GM18870 (cell line): ENCODE results near the gene KISS1R.
"Not testable (repeated sequence)": the region's sequence is repeated elsewhere in the genome, so short reads cannot be mapped to it uniquely, and the experiment has no call there.

Source experiments
- ATAC-seq: cut with Tn5 transposase; IDR thresholded peaks from one replicate; pipeline ENCODE4 v1.9.1; 2021; ENCODE audit warnings: moderate library complexity; ENCODE audit not compliant: unreplicated experiment

KISS1R gene

DNA sequence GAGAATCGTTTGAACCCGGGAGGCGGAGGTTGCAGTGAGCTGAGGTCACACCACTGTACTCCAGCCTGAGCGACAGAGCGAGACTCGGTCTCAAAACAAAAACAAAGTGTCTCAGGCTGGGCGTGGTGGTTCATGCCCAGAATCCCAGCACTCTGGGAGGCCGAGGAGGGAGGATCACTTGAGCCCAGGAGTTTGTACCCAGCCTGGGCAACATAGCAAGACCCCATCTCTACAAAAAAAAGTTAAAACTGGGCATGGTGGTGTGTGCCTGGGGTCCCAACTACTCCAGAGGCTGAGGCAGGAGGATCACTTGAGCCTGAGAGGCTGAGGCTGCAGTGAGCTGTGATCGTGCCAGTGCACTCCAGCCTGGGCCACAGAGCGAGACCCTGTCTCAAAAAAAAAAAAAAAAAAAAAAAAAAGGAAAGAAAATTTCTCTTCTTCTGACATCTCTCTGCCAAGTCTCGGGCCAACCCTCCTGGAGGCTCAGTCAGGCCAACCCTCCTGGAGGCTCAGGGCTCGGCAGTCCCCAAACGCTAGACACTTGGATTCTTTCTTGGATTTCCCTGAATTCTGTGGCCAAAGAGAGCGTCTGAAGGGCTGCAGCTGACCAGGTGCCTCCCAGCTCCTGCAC is 35.0 kb downstream of the KISS1R start:
- no peak for ATAC-seq

DNA sequence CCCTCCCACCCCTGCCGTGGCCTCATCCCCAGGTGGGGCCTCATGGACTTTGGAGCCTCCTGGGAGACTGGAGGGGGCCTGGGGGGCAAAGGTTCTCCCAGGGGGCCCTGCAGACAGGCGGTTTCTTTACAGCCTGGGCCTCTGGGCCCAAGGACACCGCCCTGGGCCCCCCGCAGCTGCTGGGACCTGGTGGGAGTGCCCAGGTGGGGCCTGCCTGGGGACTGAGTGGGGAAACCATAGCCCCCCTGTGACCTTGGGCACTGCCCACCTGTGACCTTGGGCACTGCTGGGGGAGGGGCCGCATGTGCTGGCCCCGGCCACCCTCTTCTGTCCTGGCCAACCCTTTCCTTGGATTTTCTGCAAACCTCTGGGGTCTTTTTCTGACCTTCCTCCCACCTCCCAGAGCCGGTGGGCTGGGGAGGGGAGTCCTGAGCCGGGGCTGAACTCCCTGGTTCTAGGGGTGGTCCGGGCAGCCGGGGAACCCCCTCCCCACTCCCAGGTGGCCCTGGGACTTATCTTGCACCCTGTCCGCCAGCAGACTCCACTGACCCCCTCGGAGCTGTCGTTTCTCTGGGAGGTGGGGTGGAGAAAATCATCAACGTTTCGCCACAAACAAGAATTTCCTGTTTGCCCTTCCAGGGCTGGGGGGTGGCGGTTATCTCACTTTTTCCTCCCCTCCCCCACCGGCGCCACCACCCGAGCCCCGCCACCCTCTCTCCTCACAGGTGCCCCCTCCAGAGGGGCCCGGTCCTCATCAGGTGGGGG is 35.7 kb downstream of the KISS1R start:
- no peak for ATAC-seq

DNA sequence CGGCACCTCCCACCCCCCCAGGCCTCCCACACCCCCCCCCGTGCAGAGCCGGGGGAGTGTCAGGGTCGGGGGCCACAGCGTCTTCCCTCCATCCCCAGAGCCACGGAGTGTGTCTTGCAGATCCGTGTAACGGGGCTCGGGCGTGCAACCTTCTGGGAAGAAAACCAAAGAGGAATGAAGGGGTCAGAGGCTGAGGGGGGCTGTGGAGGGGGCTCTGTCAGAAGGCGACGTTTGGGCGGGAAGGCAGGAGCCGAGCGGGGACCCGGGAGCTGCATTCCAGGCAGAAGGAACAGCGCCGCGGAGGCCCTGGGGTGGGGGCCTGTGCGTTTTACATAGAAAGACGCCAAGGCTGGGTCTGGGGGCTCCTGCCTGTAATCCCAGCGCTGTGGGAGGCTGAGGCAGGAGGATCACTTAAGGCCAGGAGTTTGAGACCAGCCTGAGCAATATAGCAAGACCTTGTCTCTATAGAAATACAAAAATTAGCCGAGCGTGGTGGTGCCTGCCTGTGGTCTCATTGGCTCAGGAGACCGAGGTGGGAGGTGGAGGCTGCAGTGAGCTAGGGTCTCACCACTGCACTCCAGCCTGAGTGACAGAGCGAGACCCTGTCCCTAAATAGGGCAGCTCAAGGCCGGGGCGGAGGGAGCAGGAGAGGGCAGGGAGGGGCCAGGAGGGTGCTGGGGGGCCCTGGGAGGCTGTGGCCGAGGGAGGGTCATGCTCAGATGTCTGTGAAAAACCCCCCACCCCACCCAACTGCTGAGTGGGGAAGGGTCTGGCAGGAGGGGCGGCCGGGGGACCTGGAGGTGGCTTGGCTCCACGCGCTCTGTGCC is 36.5 kb downstream of the KISS1R start:
- ATAC-seq, result no peak

DNA sequence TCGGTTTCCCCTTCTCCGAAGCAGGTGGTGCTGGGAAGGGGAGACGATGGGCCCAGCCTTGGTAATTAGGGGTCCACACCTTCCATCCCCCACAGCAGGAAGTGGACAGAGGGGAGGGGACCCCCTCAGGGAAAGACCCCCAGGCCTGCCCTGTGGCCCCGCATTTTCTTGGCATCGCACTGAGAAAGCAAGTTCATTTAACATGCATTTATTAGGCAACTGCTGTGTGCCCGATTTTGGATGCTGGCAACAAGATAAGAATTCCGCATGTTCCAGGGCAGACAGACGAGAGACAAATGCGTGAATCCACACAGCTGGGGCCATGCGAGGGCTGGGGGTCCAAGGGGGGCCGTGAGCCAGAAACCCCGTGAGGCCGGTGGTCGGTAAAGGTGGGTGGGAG is 37.1 kb downstream of the KISS1R start:
- ATAC-seq, result no peak

DNA sequence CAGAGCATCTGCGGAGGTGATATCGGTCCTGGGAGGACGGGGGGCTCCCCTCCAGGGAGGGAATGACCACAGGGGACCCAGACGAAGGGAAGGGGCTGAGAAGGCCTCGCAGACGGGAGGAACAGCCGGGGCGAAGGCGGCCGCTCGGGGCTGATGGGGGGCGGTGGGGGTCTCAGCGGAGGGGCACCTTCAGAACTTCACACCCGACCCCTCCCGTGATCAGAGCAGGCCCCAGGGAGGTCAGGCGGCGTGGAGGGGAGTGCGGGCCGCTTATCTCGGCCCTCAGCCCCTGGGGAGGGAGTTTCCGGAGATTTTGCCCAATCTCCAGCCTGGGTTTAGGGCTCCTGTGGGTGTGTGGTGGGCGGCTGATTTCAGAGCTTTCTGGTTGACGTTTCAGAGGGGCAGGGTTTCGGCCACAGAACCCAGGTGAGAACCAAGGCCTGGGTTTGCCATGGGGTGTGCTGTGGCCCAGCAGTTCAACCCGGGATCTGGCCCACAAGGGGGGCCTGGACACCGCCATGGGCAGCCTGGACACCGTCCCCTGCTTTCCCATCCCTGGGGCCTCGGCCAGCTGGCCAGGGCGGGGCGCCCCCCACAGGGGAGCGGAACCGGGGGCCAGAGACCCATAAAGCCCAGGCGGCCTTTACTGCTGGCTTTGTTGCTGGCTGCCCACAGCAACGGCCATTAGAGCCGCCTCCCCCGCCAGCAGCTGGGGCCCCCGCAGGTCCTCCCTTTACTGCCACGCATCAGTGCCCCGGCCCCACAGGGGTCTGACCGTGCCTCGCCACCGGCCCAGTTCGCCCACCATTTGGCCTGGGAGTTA is 37.8 kb downstream of the KISS1R start:
- ATAC-seq, result peak; percentile 39

DNA sequence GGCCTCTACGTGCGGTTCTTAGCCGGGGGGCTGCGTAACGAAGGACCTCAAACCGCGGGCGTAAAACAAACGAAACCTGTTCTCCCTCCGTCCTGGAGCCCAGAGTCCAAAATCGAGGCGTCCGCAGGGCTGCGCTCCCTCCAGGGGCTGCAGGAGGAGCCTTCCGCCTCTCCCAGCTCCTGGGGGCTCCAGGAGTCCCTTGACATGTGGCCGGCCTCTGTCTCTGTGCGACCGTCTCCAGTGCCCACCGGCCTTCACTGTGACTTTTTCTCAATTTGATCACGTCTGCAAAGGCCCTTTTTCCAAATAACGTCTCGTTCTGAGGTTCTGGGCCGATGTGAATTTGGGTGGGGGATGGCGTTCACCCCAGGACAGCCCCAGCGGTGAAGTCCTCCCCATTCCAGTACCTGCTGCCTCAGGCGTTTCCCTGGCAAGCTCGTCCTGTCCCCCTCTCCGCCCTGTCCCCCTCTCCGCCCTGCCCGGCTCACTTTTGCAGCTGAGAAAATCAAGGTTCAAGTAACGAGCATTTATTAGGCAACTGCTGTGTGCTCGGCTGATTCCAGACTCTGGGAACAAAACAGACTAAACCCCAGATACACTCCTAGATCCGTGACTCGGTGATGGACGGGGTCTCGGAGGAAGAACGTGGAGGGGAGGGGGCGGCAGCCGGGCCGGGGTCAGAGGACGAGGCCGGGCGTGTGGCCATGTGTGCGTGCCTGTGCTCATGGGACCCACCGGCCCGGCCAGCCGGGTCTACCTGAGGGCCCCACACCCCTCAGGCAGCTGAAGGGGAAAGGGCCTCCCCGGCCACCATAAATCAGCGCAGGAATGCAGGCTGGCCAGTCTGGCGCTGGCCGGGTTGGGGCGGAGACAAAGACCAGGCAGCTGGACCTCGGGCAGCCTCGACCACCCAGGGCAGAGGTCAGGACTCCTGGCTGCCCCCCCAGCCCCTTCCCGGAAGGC is 39.0 kb downstream of the KISS1R start:
- no peak for ATAC-seq

DNA sequence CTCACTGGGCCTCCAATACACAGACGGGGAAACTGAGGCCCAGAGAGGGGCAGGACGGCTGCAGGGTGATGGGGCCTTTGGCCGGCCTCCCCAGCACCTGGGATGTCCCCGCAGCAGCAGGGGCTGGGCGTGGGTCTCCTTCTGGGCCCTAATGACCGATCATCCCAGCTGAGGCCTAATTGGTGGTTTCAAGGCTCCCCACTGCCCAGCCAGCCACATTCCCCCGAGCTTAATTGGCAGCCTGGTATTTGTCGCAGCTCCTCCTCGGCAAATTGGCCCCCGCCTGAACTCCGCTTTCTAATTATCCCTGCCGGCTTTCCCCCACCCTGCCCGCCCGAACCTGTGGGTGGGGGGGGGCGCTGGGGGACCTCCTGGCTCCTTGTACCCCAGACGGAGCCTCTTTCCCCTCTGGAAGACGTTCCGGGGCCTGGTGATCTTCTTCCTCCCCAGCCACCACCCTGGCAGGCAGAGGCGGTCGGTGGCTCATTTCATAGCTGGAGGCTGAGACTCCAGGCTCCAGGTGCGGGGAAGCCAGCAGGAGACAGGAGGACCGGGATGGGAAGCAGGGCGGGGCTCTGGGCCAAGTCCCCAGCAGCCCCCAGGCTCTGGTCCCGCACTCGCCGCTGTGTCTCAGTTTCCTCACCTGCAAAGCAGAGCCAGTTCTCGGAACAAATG is 39.8 kb downstream of the KISS1R start:
- no peak for ATAC-seq

DNA sequence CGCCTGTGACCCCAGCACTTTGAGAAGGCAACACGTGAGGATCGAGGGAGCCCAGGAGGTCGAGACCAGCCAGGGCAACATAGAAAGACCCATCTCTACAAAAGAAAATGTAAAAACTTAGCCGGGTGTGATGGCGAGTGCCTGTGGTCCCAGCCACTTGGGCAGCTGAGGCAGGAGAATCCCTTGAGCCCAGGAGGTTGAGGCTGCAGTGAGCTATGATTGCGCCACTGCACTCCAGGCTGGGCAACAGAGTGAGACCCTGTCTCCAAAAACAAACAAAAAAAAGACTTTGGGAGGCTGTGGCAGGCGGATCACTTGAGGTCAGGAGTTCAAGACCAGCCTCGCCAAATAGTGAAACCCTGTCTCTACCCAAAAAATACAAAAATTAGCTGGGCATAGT is 40.4 kb downstream of the KISS1R start:
- ATAC-seq, result not testable (repeated sequence)

DNA sequence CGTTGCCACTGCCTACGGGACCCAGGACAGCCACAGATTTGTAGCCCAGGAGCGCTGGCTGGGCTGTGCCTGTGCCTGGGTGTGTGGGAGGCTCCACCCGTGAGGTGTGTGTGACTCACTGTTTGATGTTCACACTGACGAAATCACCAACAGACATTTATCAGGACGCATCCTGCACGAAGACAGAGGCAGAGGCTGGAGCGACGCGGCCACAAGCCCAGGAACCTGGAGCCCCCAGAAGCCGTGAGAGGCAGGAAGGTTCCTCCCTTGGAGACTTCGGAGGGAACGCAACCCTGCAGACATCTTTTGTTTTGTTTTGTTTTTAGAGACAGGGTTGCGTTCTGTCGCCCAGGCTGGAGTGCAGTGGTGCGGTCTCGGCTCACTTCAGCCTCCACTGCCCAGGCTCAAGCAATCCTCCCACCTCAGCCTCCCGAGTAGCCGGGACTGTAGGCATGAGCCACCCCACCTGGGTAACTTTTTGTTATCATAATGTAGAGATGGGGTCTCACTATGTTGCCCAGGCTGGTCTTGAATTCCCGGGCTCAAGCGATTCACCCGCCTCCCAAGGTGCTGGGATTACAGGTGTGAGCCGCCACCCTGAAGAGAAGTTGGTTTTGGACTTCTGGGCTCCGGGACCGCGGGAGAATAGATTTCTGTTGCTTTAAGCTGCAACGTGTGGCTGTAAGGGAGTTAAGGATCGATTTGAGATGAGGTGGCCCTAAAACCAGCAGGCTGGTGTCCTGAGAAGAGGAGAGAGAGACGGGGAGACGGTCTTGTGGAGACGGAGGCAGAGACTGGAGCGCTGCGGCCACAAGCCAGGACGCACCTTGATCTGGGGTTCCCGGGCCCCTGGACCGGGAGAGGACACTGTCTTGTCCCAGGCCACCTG is 42.1 kb downstream of the KISS1R start:
- no peak for ATAC-seq

DNA sequence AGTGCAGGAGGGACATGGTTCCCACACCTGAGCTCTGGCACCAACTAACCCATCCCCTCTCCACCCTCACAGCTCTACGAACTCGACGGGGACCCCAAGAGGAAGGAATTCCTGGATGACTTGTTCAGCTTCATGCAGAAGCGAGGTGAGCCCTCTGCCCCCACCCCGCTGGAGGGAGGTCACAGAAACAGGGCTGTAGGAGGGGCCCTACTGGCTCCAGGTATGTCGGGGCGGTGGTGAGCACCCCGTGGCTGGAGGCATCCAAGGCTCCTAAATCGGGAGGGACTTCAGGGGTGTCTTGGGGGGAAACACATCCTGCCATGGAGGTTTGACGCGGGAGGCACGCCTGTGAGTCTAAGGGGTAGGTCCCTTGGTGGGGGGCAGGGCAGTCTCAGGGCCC is 42.9 kb downstream of the KISS1R start:
- no peak for ATAC-seq

DNA sequence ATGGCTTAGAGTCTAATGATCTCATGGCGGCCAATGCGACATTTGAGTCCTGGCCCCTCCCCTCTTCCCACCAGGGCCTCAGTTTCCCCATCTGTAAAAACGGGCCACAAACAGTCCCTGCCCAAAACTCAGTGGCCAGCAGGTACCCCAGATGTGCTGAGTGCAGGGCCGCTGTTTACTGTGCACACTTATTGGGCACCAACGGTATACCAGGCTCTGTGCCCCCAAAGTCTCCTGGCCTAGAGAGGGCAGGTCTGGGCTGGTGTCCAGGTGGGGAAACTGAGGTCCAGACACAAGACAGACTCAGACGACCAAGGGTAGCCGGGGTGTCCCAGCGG is 43.4 kb downstream of the KISS1R start:
- no peak for ATAC-seq

DNA sequence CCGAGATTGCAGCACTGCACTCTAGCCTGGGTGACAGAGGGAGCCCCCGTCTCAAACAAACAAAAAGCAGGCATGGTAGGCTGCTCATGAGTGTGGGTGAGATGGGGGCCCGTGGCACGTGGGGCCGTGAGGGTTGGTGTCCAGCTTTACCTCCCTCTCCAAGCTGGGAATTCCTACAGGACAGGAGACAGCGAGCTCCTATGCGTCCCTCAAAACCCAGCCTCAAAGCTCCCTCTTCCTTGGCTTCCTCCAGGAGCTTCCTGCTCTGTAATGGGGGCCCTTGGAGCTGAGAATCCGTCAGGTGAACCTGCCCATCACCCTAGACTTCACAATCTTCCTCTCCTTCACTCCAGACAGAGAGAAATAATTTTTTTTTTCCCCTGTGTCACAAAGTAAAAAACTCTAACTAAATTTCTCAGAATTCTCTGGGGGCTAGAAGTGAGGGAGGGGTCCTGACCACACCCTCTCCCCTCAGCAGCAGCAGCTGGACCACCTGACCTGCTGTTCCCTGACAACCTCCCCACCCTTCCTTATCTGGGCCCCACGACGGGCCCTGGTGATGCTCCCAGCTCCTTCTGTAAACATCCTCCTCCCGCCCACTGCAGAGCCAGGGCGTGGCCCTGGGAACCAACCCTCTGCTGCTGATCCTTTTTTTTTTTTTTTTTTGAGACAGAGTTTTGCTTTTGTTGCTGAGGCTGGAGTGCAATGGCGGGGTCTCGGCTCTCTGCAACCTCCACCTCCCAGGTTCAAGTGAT is 44.9 kb downstream of the KISS1R start:
- ATAC-seq, result no peak

DNA sequence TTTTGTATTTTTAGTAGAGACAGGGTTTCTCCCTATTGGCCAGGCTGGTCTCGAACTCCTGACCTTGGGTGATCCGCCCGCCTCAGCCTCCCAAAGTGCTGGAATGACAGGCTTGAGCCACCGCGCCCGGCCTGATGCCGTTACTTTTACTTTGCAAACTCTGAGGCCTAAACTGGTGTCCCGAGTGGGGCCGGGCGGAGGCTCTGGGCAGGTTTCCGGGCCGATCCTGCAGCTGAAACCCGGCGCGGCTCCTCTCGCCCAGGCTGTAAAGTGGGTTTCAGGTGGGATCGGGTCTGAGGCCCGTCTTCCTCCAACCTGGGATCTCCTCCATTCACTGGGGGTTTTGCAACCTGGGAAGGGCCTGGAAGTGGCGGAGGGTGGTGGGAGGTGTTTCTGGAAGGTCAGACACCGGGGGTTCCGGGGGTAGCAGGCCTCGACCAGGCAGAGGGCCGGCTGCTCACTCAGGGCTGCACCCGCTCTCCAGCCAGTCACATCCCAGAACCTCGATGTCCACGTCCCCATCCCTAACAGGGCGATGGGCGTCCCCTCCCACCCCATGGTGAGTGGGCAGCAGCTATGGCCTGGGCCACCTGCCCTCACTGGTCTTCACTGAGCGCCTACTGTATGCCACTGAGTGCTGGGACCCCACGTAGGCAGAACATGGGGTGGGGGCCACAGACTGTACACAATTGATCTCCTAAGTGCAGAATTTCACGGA is 45.7 kb downstream of the KISS1R start:
- no peak for ATAC-seq

DNA sequence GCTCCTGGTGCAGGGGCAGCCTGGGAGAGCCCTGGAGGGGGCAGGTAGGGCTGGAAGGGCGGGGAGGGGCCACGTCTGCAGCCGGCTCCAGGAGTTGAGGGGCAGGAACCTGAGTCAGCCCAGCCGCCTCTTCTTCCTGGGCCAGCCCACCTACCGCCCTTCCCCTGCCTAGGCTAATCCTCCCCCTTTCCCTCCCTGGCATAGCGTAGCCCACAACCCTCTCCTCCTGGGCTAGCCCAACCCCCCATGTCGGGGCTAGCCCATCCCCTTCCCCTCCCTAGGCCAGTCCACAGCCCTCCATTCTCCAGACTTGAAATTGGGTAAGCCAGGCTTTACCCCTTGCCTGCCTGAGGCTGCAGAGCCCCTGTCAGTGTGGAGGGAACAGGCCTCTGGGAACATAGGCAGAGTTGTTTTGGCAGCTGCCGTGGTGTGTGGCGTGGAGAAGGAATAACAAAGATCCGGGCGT is 46.4 kb downstream of the KISS1R start:
- no peak for ATAC-seq

DNA sequence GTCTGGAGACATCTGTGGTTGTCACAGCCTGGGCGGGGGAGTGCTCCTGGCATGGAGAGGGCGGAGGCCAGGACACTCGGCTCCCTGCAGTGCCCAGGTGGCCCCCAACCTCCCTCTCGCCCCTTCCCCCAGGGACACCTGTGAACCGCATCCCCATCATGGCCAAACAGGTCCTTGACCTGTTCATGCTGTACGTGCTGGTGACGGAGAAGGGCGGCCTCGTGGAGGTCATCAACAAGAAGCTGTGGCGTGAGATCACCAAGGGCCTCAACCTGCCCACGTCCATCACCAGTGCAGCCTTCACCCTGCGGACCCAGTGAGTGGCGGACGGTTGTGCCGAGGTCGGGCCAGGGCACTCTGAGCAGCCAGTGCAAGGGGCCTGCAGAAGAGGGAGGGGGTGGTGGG is 47.0 kb downstream of the KISS1R start:
- ATAC-seq, result no peak

DNA sequence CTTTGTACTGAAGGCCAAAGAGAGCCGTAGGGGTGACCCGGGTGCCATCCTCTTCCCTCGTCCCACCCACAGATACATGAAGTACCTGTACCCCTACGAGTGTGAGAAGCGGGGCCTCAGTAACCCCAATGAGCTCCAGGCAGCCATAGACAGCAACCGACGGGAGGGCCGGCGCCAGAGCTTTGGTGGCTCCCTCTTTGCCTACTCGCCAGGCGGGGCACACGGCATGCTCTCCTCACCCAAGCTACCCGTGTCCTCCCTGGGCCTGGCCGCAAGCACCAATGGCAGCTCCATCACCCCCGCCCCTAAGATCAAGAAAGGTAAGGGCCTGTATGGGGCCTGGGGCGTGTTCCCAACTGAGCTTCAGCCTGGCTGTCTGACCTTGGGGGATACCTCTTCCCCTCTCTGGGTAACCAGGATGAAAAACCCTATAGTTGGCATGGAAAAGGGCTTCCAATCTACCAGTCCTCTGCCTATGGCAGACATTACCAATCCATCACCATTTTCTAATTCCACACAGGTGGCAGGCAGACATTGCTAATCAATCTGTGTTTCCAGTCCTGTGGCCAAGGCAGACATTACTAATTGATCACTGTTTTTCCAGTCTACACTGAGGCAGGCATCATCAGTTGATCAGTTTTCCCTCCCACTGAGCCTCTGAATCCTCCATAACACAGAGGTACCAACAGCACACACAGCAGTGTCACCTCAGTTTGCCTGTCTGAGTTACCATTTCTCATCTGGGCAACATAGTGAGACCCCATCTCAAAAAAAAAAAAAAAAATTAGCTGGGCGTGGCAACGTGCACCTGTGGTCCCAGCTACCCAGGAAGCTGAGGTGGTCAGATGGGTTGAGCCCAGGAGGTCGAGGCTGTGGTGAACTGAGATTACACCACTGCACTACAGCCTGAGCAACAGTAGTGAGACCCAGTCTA is 47.9 kb downstream of the KISS1R start:
- ATAC-seq, result no peak
